Astrocyte (in vitro differentiated cells and primary cell): Measurements from ENCODE around the gene SZRD1.

Experiments used
- CTCF ChIP-seq: IDR thresholded peaks from 2 replicates; pipeline ENCODE4 v1.5.1; 2011; ENCODE audit warnings: low read depth, mild to moderate bottlenecking, inconsistent platforms, low read length, moderate library complexity; ENCODE audit not compliant: insufficient read depth
- EZH2 ChIP-seq: IDR thresholded peaks from 2 replicates; pipeline ENCODE4 v1.6.1; 2012; ENCODE audit warnings: mild to moderate bottlenecking, low read length, inconsistent platforms; ENCODE audit not compliant: insufficient read depth

- no peak for TF ChIP-seq EZH2
- TF ChIP-seq CTCF, result no peak
These were observed 18.8 kb downstream of the SZRD1 start for GRCh38 chr1:16385659-16386453.
